Measurements from ENCODE around the gene SLC1A2.

The SLC1A2 gene

GRCh38 chr11:35290876-35291275, 128.5 kb downstream of the SLC1A2 start:
- no peaks in the 10 kb centered on the region for H3K36me3 ChIP-seq (replicated peaks; ENCODE audit: low read depth, low read length)

GRCh38 chr11:35289821-35290220, 129.5 kb downstream of the SLC1A2 start:
- no peaks in the 10 kb centered on the region for H3K79me2 ChIP-seq (ENCODE audit: low read length)
- H3K27me3 ChIP-seq (ENCODE audit: low read depth, low read length): no peaks in the 10 kb centered on the region
- no peak overlapping the region for H2AFZ ChIP-seq (ENCODE audit: low read depth, low read length)
- H3K36me3 ChIP-seq (replicated peaks; ENCODE audit: low read depth, low read length): no peaks in the 10 kb centered on the region
- no peak for TF ChIP-seq CTCF (IDR thresholded peaks at IDR 0.05; ENCODE audit: low read depth, low read length)
- TF ChIP-seq EZH2phosphoT487 (IDR thresholded peaks at IDR 0.05; ENCODE audit: low read depth): no peak
- H3K4me3 ChIP-seq (ENCODE audit: low read length): no peak overlapping the region
- peaks cover 11% of the 10 kb centered on the region for H3K4me1 ChIP-seq (ENCODE audit: low read length)
- H3K27ac ChIP-seq (ENCODE audit: low read length): no peak overlapping the region
- no peaks in the 10 kb centered on the region for H3K9me3 ChIP-seq (ENCODE audit: insufficient read depth, low read length)
- no peak overlapping the region for H3K9ac ChIP-seq (ENCODE audit: low read length)
- no peaks in the 10 kb centered on the region for H4K20me1 ChIP-seq (ENCODE audit: insufficient read depth, low read length)
- H3K4me2 ChIP-seq (ENCODE audit: low read length): no peak overlapping the region

More at GRCh38 chr11:35290876-35291275, 128.5 kb downstream of the SLC1A2 start:
- no peaks in the 10 kb centered on the region for H3K79me2 ChIP-seq (ENCODE audit: low read length)
- H2AFZ ChIP-seq (ENCODE audit: low read depth, low read length): no peak overlapping the region
- no peaks in the 10 kb centered on the region for H4K20me1 ChIP-seq (ENCODE audit: insufficient read depth, low read length)
- H3K27ac ChIP-seq (ENCODE audit: low read length): no peak overlapping the region
- no peak overlapping the region for H3K4me3 ChIP-seq (ENCODE audit: low read length)
- H3K27me3 ChIP-seq (ENCODE audit: low read depth, low read length): no peaks in the 10 kb centered on the region
- no peak overlapping the region for H3K9ac ChIP-seq (ENCODE audit: low read length)
- no peaks in the 10 kb centered on the region for H3K9me3 ChIP-seq (ENCODE audit: insufficient read depth, low read length)
- no peak overlapping the region for H3K4me2 ChIP-seq (ENCODE audit: low read length)
- peaks cover 11% of the 10 kb centered on the region for H3K4me1 ChIP-seq (ENCODE audit: low read length)
- TF ChIP-seq EZH2phosphoT487 (IDR thresholded peaks at IDR 0.05; ENCODE audit: low read depth) (no peak), CTCF (IDR thresholded peaks at IDR 0.05; ENCODE audit: low read depth, low read length) (no peak)

- Histone ChIP-seq H4K20me1 (ENCODE audit: insufficient read depth, low read length) (no peaks in the 10 kb centered on the region), H3K9me3 (ENCODE audit: insufficient read depth, low read length) (no peaks in the 10 kb centered on the region), H3K27ac (ENCODE audit: low read length) (no peak overlapping the region), H3K9ac (ENCODE audit: low read length) (no peak overlapping the region), H3K4me2 (ENCODE audit: low read length) (no peak overlapping the region), H2AFZ (ENCODE audit: low read depth, low read length) (no peak overlapping the region), H3K4me3 (ENCODE audit: low read length) (no peak overlapping the region), H3K4me1 (ENCODE audit: low read length) (peaks cover 11% of the 10 kb centered on the region), H3K79me2 (ENCODE audit: low read length) (no peaks in the 10 kb centered on the region), H3K36me3 (replicated peaks; ENCODE audit: low read depth, low read length) (no peaks in the 10 kb centered on the region), H3K27me3 (ENCODE audit: low read depth, low read length) (no peaks in the 10 kb centered on the region)
- TF ChIP-seq EZH2phosphoT487 (IDR thresholded peaks at IDR 0.05; ENCODE audit: low read depth) (no peak), CTCF (IDR thresholded peaks at IDR 0.05; ENCODE audit: low read depth, low read length) (no peak)
Observed at GRCh38 chr11:35288817-35289541, 130.4 kb downstream of the SLC1A2 start.

- Histone ChIP-seq H3K9ac (ENCODE audit: low read length) (no peak overlapping the region), H2AFZ (ENCODE audit: low read depth, low read length) (no peak overlapping the region), H4K20me1 (ENCODE audit: insufficient read depth, low read length) (no peaks in the 10 kb centered on the region), H3K4me3 (ENCODE audit: low read length) (no peak overlapping the region), H3K27ac (ENCODE audit: low read length) (no peak overlapping the region), H3K4me2 (ENCODE audit: low read length) (no peak overlapping the region), H3K4me1 (ENCODE audit: low read length) (peaks cover 7% of the 10 kb centered on the region), H3K27me3 (ENCODE audit: low read depth, low read length) (no peaks in the 10 kb centered on the region), H3K36me3 (replicated peaks; ENCODE audit: low read depth, low read length) (no peaks in the 10 kb centered on the region), H3K9me3 (ENCODE audit: insufficient read depth, low read length) (no peaks in the 10 kb centered on the region), H3K79me2 (ENCODE audit: low read length) (no peaks in the 10 kb centered on the region)
- no peak for TF ChIP-seq CTCF (IDR thresholded peaks at IDR 0.05; ENCODE audit: low read depth, low read length)
- TF ChIP-seq EZH2phosphoT487 (IDR thresholded peaks at IDR 0.05; ENCODE audit: low read depth): no peak
Observed at GRCh38 chr11:35288309-35288708, 131.0 kb downstream of the SLC1A2 start.
